HG02763 (cell line): ENCODE measurements around the gene SLC16A5.

Experiments
- ATAC-seq: cut with Tn5 transposase; IDR thresholded peaks from one replicate; pipeline ENCODE4 v1.9.1; 2021; ENCODE audit warnings: mild to moderate bottlenecking, moderate library complexity; ENCODE audit not compliant: unreplicated experiment

The SLC16A5 gene

GRCh38 chr17:75084039-75084660 lies 3.6 kb upstream of the SLC16A5 start:
- no peak for ATAC-seq

GRCh38 chr17:75086496-75087181 lies 1.1 kb upstream of the SLC16A5 start:
- no peak for ATAC-seq

- no peak for ATAC-seq
Measured at GRCh38 chr17:75087182-75087557, 584 bp upstream of the SLC16A5 start.

GRCh38 chr17:75088465-75089417 lies 987 bp downstream of the SLC16A5 start:
- ATAC-seq = no peak

GRCh38 chr17:75090871-75091854 lies 3.4 kb downstream of the SLC16A5 start:
- no peak for ATAC-seq

- no peak for ATAC-seq
Measured at GRCh38 chr17:75091855-75092327, 4.1 kb downstream of the SLC16A5 start.

GRCh38 chr17:75093548-75094158 lies 5.9 kb downstream of the SLC16A5 start:
- no peak for ATAC-seq

GRCh38 chr17:75094871-75095399 lies 7.2 kb downstream of the SLC16A5 start:
- ATAC-seq = no peak

- no peak for ATAC-seq
Measured at GRCh38 chr17:75096082-75096625, 8.4 kb downstream of the SLC16A5 start.

GRCh38 chr17:75097865-75098264 lies 10.1 kb downstream of the SLC16A5 start:
- no peak for ATAC-seq

GRCh38 chr17:75098861-75099260 lies 11.1 kb downstream of the SLC16A5 start:
- no peak for ATAC-seq

GRCh38 chr17:75099881-75100595 lies 12.3 kb downstream of the SLC16A5 start:
- no peak for ATAC-seq

GRCh38 chr17:75102385-75102821 lies 14.6 kb downstream of the SLC16A5 start:
- no peak for ATAC-seq

- ATAC-seq = no peak
Measured at GRCh38 chr17:75103601-75104554, 16.1 kb downstream of the SLC16A5 start.

GRCh38 chr17:75105126-75106080 lies 17.6 kb downstream of the SLC16A5 start:
- ATAC-seq = no peak

- no peak for ATAC-seq
Measured at GRCh38 chr17:75108193-75108592, 20.4 kb downstream of the SLC16A5 start.
